HUDEP-2 (cell line): Measurements from ENCODE around the gene FYCO1.

Experiments used
- DNase-seq, 76 experiments: peaks; one replicate each; lab custom pipeline; 2025; ENCODE audit not compliant: unreplicated experiment in 76 of 76; lab: John Stamatoyannopoulos, UW

Gene FYCO1

DNA sequence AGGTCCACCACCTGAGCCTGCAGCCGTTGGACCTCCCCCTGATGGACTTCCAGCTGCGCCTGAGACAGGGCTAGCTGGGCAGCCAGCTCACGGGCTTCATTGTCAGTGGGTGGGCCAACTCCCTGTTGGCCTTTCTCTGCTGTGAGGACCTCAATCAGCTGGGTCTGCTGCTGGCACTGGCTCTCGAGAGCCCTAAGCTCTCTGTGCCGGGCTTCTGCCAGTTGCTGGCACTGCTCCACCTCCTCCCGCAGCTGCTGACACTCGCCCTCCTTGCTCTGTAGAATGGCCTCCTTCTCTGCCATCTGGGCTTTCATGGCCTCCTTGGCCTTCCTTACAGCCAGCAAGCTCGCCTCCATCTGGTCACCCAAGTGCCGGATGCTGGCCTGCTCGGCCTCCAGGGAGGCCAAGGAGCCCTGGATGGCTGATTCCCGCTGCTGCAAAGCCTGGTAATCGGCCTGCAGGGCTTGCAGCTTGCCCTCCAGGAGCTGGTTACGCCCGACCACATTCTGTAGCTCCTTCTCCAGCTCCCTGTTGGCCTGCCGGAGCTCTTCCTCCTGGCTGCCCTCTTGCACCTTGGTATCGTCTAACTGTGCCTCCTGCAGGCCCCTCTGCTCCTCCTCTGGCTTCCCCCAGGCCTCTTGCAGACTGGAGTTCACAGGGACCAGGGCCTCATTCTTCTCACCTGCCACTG is 28.5 kb downstream of the FYCO1 start:
- DNase-seq: no peak

GRCh38 chr3:45966371-45966791 is 29.2 kb downstream of the FYCO1 start:
- DNase-seq: no peak

GRCh38 chr3:45965653-45966052 is 30.0 kb downstream of the FYCO1 start:
- no peak for DNase-seq

- DNase-seq: no peak
Measured at GRCh38 chr3:45965253-45965652, 30.4 kb downstream of the FYCO1 start.

GRCh38 chr3:45964139-45964538 is 31.5 kb downstream of the FYCO1 start:
- DNase-seq: no peak

- no peak for DNase-seq
Measured at GRCh38 chr3:45962033-45962432, 33.6 kb downstream of the FYCO1 start.

GRCh38 chr3:45960289-45960688 is 35.3 kb downstream of the FYCO1 start:
- DNase-seq: no peak

GRCh38 chr3:45959201-45959600 is 36.4 kb downstream of the FYCO1 start:
- DNase-seq: no peak

- no peak for DNase-seq
Measured at GRCh38 chr3:45958321-45958791, 37.3 kb downstream of the FYCO1 start.

DNA sequence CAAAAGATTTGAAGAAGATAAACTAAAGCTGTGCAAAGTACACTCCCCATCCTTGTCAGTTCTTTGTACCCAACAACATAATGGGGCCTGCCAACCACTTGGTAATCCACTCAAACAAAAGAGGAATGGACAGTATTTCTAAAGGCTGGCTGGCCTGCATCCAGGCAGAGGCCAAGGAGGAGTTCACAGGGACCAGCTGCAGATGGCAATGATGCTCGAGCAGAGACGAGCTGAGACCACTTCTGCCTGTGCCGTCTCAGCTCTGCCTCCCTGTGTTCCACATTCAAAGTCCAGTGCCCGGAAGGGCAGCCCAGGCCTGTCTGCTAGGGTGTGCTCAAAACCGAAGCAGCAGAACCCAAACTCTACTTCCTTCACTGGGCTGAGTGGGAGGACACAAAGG is 38.0 kb downstream of the FYCO1 start:
- no peak for DNase-seq

DNA sequence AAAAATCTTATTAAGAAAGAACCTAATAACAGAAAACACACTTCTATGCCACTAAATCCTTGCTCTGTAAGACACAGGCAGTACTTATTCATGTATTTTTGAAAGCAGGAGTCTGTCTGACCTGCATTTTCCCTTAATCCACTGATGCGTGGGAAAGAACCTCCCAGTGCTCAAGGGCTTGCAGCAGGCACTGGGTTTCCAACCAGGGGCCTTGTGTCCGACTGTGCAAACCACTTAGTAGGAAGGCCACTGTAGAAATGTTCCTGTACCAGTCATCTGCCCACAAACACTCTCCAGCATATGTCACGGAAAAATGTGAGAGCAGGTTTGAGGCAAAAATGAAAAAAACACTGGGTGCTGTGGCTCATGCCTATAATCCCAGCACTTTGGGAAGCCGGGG is 39.9 kb downstream of the FYCO1 start:
- no peak for DNase-seq

GRCh38 chr3:45955017-45955647 is 40.5 kb downstream of the FYCO1 start:
- no peak for DNase-seq

DNA sequence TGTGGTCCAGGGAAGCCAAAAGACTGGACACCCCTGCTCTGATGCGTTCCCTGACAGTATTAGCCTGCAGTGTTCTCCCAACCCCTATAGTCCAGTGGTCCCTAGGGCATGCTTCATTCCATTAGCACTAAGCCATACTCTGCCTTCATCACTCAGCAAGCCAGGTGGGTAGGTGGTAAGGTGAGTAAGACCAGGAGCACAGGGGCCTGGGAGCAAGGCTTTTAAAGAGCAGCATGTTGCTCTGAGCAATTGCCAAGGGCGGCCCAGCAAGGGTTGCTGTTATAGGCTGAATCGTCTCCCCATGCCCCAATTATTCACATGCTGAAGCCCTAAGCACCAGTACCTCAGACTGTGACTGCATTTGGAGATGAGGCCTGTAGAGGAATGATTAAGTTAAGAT is 41.3 kb downstream of the FYCO1 start:
- no peak for DNase-seq

GRCh38 chr3:45953536-45953935 is 42.1 kb downstream of the FYCO1 start:
- DNase-seq: no peak

DNA sequence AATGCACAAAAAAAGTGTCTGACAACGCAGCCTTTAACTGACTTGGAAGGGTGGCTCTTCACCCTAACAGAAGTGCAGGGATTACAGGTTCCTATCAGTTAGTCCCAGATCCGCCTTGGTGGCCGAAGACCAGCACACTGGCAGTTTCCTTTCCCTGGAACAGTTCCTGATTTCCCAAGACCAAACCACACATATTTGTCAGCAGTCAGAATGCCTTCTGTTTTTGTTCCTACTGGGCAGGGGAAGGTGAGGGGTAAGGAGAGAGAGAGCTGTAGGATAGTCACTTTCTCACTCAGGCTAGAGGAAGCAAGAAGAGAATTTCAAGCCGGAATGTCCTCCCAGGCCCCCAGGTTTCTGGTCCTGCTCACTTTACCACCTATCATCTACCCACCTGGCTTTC is 43.2 kb downstream of the FYCO1 start:
- no peak for DNase-seq

- no peak for DNase-seq
Measured at GRCh38 chr3:45951946-45952345, 43.7 kb downstream of the FYCO1 start.

DNA sequence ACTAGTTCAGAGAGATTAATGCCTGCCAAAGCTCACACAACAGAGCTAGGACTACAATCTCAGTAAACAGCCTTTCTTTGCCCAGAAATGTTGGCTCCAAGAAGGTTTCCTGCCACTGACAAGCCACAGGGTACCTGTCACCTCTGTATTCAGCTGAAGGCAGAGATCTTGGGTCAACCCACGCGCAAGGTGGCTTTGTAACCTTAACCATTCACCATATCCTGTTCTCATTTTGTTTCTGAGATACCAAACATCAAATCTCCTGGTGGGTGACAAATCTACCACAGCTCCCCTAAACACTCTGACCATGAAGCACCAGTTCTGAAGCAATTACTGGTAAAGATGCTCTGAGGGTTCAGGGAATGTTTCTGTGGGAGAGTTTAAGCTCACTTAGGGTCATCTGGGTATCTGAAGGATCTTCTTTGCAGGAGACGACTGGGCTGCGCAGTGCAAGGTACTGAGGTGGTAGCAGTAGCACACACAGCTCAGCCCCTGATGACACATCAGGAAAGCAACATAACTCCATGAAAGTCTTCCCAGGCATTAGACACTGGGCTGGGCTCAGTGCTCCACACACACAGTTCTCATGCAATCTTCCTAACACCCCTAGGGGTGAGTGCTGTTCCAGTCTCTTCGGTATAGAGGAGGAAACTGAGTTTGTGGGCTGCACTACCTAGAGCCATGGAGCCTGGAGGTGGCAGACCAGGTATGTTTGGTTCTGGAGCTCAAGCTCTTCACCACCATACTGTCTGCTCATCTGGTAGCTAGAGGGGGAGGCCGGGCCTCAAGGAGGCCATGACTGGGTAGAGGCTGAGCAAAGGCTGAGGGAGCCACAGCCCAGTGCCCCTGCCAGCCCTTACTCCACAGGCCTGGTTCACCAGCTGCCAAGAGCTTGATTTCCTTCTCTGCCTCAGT is 44.7 kb downstream of the FYCO1 start:
- no peak for DNase-seq

GRCh38 chr3:45950131-45950530 is 45.5 kb downstream of the FYCO1 start:
- no peak for DNase-seq

DNA sequence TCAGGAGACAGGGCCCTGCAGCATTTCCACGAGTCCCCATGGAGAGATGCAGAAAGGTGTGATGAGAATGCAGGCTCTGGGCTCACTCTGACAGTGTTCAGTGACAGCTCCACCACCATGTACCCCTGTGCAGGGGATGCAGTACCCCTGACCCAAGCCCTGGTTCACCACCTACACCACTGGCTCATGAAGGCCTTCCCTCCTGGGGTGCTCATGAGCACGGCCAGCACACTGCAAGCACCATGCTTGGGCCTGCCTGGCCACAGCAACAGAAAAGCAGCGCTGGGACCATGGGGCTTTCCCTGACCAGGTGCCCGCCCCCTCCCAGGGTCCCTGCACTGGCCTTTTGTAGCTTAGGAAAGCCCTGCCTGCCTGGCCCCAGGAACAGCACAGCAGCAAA is 46.2 kb downstream of the FYCO1 start:
- no peak for DNase-seq

DNA sequence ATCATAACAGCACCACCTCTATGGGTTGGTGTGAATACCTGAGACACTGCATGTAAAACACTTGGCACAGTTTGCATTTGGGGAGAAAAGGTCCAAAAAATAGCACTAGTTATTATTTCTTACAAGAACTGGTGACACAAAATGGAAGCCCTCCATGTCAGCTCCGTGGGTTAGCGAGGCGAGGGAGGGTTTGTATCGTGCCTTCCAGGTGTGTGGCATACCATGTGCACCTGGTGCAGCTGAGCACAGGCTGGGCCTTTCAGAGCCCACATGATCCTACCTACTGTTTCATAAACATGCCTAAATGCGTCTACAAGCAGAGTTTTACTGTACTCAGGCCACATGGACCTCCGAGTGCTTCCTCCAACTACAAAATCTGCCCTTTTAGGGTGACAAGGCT is 46.7 kb downstream of the FYCO1 start:
- DNase-seq: no peak

- no peak for DNase-seq
Measured at GRCh38 chr3:45948311-45948781, 47.3 kb downstream of the FYCO1 start.
